H9 (cell line): Measurements from ENCODE around the gene CHPF. TPM values are rescaled to one million over a fixed set of nuclear protein-coding genes. Genes with fewer than 3 reads are reported as not detected.

Experiments
- DNase-seq: peaks from one replicate; pipeline ENCODE4 v3.0.0-alpha.2; 2017
- H2AFZ ChIP-seq: one replicate; pipeline ENCODE4 v1.6.1; 2013; ENCODE audit warnings: mild to moderate bottlenecking, low read length, control low read depth, moderate library complexity
- H2AK5ac ChIP-seq: 2 replicates; pipeline ENCODE4 v1.6.1; 2013; ENCODE audit warnings: low read length, control low read depth, mixed read lengths; ENCODE audit not compliant: insufficient read length
- H2BK120ac ChIP-seq: one replicate; pipeline ENCODE4 v1.6.1; 2013; ENCODE audit warnings: low read depth, mild to moderate bottlenecking, low read length, control low read depth, inconsistent platforms; ENCODE audit not compliant: poor library complexity, severe bottlenecking
- H2BK12ac ChIP-seq: 2 replicates; pipeline ENCODE4 v1.6.1; 2013; ENCODE audit warnings: low read length, control low read depth, mixed read lengths, low read depth; ENCODE audit not compliant: insufficient read length
- H2BK15ac ChIP-seq: 2 replicates; pipeline ENCODE4 v1.6.1; 2013; ENCODE audit warnings: low read depth, low read length, control low read depth
- H2BK20ac ChIP-seq: one replicate; pipeline ENCODE4 v1.6.1; 2013; ENCODE audit warnings: low read depth, mild to moderate bottlenecking, low read length, control low read depth, inconsistent platforms; ENCODE audit not compliant: poor library complexity, severe bottlenecking
- H2BK5ac ChIP-seq: 2 replicates; pipeline ENCODE4 v1.6.1; 2013; ENCODE audit warnings: low read length, control low read depth, mixed read lengths; ENCODE audit not compliant: insufficient read length
- H3K14ac ChIP-seq: 2 replicates; pipeline ENCODE4 v1.6.1; 2013; ENCODE audit warnings: low read length, control low read depth; ENCODE audit not compliant: insufficient read depth
- H3K18ac ChIP-seq: 2 replicates; pipeline ENCODE4 v1.6.1; 2013; ENCODE audit warnings: low read depth, mild to moderate bottlenecking, mixed read lengths, low read length, control low read depth; ENCODE audit not compliant: insufficient read length
- H3K23ac ChIP-seq: 2 replicates; pipeline ENCODE4 v1.6.1; 2013; ENCODE audit warnings: low read length, control low read depth, mixed read lengths, low read depth; ENCODE audit not compliant: insufficient read length
- H3K23me2 ChIP-seq: 2 replicates; pipeline ENCODE4 v1.6.1; 2013; ENCODE audit warnings: low read depth, mild to moderate bottlenecking, mixed read lengths, low read length, control low read depth; ENCODE audit not compliant: insufficient read length, poor library complexity, severe bottlenecking
- H3K27ac ChIP-seq: 2 replicates; pipeline ENCODE4 v1.5.1; 2013; ENCODE audit warnings: low read length, control low read depth, mixed read lengths, low read depth; ENCODE audit not compliant: insufficient read length
- H3K27me3 ChIP-seq: 2 replicates; pipeline ENCODE4 v1.6.1; 2013; ENCODE audit warnings: low read length, control low read depth, inconsistent platforms; ENCODE audit not compliant: insufficient read depth
- H3K4ac ChIP-seq: 2 replicates; pipeline ENCODE4 v1.6.1; 2013; ENCODE audit warnings: low read depth, mild to moderate bottlenecking, control low read depth, inconsistent platforms, low read length, moderate library complexity
- H3K4me1 ChIP-seq: 2 replicates; pipeline ENCODE4 v1.6.1; 2013; ENCODE audit warnings: low read length, control low read depth, inconsistent platforms; ENCODE audit not compliant: insufficient read depth
- H3K4me2 ChIP-seq: 2 replicates; pipeline ENCODE4 v1.6.1; 2013; ENCODE audit warnings: low read length, control low read depth, mixed read lengths; ENCODE audit not compliant: insufficient read length, insufficient read depth
- H3K56ac ChIP-seq: 2 replicates; pipeline ENCODE4 v1.6.1; 2013; ENCODE audit warnings: low read depth, mild to moderate bottlenecking, mixed read lengths, low read length, control low read depth; ENCODE audit not compliant: insufficient read length
- H3K79me1 ChIP-seq: 2 replicates; pipeline ENCODE4 v1.6.1; 2013; ENCODE audit warnings: low read depth, mild to moderate bottlenecking, moderate library complexity, low read length, control low read depth, inconsistent platforms; ENCODE audit not compliant: insufficient read depth, poor library complexity, severe bottlenecking
- H3K79me2 ChIP-seq: 2 replicates; pipeline ENCODE4 v1.6.1; 2013; ENCODE audit warnings: low read length, control low read depth, inconsistent platforms; ENCODE audit not compliant: insufficient read depth
- H3K9ac ChIP-seq: 2 replicates; pipeline ENCODE4 v1.6.1; 2013; ENCODE audit warnings: low read length, control low read depth, mixed read lengths; ENCODE audit not compliant: insufficient read length; ENCODE audit errors: extremely low read depth
- H3K9me3 ChIP-seq: one replicate; pipeline ENCODE4 v1.6.1; 2013; ENCODE audit warnings: low read depth, low read length, inconsistent platforms; ENCODE audit not compliant: control insufficient read depth
- H3T11ph ChIP-seq: one replicate; pipeline ENCODE4 v1.6.1; 2013; ENCODE audit warnings: mild to moderate bottlenecking, low read length, control low read depth, inconsistent platforms
- H4K20me1 ChIP-seq: one replicate; pipeline ENCODE4 v1.6.1; 2013; ENCODE audit not compliant: control insufficient read depth, insufficient read length, insufficient read depth
- H4K5ac ChIP-seq: 2 replicates; pipeline ENCODE4 v1.6.1; 2013; ENCODE audit warnings: low read depth, mild to moderate bottlenecking, mixed read lengths, low read length, control low read depth; ENCODE audit not compliant: insufficient read length
- H4K8ac ChIP-seq: replicated peaks from 2 replicates; pipeline ENCODE4 v1.6.1; 2013; ENCODE audit warnings: low read length, control low read depth, mixed read lengths, low read depth; ENCODE audit not compliant: insufficient read length
- H4K91ac ChIP-seq: 2 replicates; pipeline ENCODE4 v1.6.1; 2013; ENCODE audit warnings: low read depth, mild to moderate bottlenecking, moderate library complexity, mixed read lengths, low read length, control low read depth; ENCODE audit not compliant: insufficient read length
- H3K27ac Mint-ChIP-seq, 3 experiments: 2 replicates in 2 of 3; 3 replicates in 1 of 3; pipeline ENCODE4 v1.8.0; 2020 to 2021; ENCODE audit warnings: mixed read lengths in 3 of 3, mild to moderate bottlenecking in 1 of 3, moderate library complexity in 1 of 3
- H3K27me3 Mint-ChIP-seq: 2 replicates; pipeline ENCODE4 v1.8.0; 2021; ENCODE audit warnings: low read depth, mild to moderate bottlenecking, moderate library complexity, mixed read lengths
- H3K36me3 Mint-ChIP-seq, 3 experiments: 2 replicates in 2 of 3; 3 replicates in 1 of 3; pipeline ENCODE4 v1.8.0; 2020 to 2021; ENCODE audit warnings: low read depth in 3 of 3, mixed read lengths in 3 of 3; ENCODE audit not compliant: insufficient read depth in 1 of 3
- H3K4me1 Mint-ChIP-seq, 2 experiments: 2 replicates each; pipeline ENCODE4 v1.8.0; 2020; ENCODE audit warnings: mixed read lengths in 2 of 2
- H3K4me3 Mint-ChIP-seq, 2 experiments: 2 replicates in 1 of 2; 3 replicates in 1 of 2; pipeline ENCODE4 v1.8.0; 2020 to 2021; ENCODE audit warnings: mild to moderate bottlenecking in 2 of 2, mixed read lengths in 2 of 2, moderate library complexity in 1 of 2
- H3K9me3 Mint-ChIP-seq, 2 experiments: 2 replicates in 1 of 2; 3 replicates in 1 of 2; pipeline ENCODE4 v1.8.0; 2020; ENCODE audit warnings: mild to moderate bottlenecking in 2 of 2, mixed read lengths in 2 of 2, moderate library complexity in 1 of 2
- WGBS: extraction: QIAGEN DNeasy Blood & Tissue Kit; methylation state at CpG from one replicate; pipeline ENCODE4 v1.1.7; 2013; ENCODE audit warnings: missing lambda C conversion rate, low lambda C conversion rate, mixed read lengths; ENCODE audit not compliant: insufficient read length; ENCODE audit errors: extremely low coverage; 5-methylcytosine and 5-hydroxymethylcytosine counted together
- total RNA-seq: library from RNA; stranded (reverse); gene quantifications from 2 replicates; pipeline ENCODE4 v1.2.1, GENCODE V29; 2021
- TF ChIP-seq, protein P1 (sequence below): fragments of 200-600 bp; sonication (generic); conservative IDR thresholded peaks from 3 replicates; pipeline ENCODE4 v1.8.0; 2021; ENCODE audit warnings: antibody characterized with exemption, mild to moderate bottlenecking

The CHPF gene
- total RNA-seq, 1 experiment from 2014 or later = 46.5 TPM

DNA sequence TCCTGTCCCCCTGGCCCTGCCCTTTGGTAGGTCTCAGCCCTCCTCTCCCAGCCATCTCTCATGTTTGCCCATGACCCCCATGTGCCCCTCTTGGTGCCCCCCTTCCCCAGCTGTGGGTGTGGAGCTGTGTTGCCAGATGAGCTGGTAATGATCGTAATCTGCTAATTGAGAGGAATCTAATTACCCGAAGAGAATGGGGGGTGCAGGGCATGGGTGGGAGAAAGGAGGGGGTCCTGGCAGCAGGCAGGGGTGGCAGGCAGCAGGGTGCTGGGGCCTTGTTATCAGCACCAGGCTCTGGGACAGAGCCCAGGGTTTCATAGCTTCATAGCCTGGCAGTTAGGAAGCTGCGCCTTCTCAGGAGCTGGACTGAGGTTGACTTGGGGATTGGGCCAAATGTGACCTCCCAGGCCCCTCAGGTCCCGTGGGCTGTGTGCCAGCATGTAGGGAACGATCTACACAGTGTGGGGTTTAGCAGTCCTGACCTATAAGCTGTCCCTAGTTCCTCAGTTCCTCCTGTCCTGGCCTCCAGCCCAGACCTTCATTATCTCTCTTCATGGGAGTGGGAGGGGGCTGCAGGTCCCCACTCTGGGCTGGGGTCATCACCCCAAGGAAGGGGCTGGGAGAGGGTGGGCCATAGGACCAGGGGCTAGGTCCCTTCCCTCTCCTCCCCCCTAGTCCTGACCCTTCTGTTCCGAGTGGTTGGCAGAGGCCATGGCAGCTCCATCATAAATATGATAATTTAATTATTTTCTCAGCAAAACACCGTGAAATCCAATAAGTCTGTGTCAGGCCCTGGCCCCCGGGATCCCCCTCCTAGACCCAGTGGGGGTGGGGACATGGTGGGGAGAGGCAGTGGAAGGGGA, 35.8 kb downstream of the CHPF start:
- no peak overlapping the region for H4K8ac ChIP-seq
- H3T11ph ChIP-seq = no peak overlapping the region
- H2BK12ac ChIP-seq = no peak overlapping the region
- no peaks in the 10 kb centered on the region for H3K79me2 ChIP-seq
- no peak overlapping the region for H3K23ac ChIP-seq
- Mint-ChIP-seq H3K4me1 (peaks cover 50 to 63% of the 10 kb centered on the region in 2 experiments), H3K36me3 (peaks cover 14 to 19% (median 17%) of the 10 kb centered on the region in 3 experiments; a peak in 6 of 7 replicates), H3K27ac (peak overlapping the region in 2 of 3 experiments; percentile 82 to 97; a peak in 6 of 7 replicates), H3K9me3 (no peaks in the 10 kb centered on the region; a peak in 2 of 5 replicates), H3K27me3 (peaks cover 31% of the 10 kb centered on the region), H3K4me3 (peak overlapping the region in 1 of 2 experiments; percentile 42; a peak in 1 of 5 replicates)
- no peak overlapping the region for H3K27ac ChIP-seq
- H3K23me2 ChIP-seq = peaks cover 4% of the 10 kb centered on the region
- H2BK5ac ChIP-seq = no peak overlapping the region
- H2AFZ ChIP-seq = no peak overlapping the region
- H3K9me3 ChIP-seq = no peaks in the 10 kb centered on the region
- H3K79me1 ChIP-seq = no peaks in the 10 kb centered on the region
- H3K4me1 ChIP-seq = peaks cover 13% of the 10 kb centered on the region; the same call in 1 of the 2 replicates
- H2BK120ac ChIP-seq = no peak overlapping the region
- H2AK5ac ChIP-seq = no peak overlapping the region
- H4K5ac ChIP-seq = no peak overlapping the region
- peak overlapping the region; percentile 2; the same call in 1 of the 2 replicates for H3K14ac ChIP-seq
- H3K4me2 ChIP-seq = no peak overlapping the region
- H4K20me1 ChIP-seq = no peaks in the 10 kb centered on the region
- H3K27me3 ChIP-seq = no peaks in the 10 kb centered on the region; the same call in 1 of the 2 replicates
- WGBS = no CpG with 5 or more reads among the region's 8 CpGs
- no peak overlapping the region for H2BK15ac ChIP-seq
- no peak overlapping the region for H4K91ac ChIP-seq
- DNase-seq = no peak
- no peak overlapping the region for H3K4ac ChIP-seq
- H3K18ac ChIP-seq = no peak overlapping the region
- TF ChIP-seq, protein P1, sequence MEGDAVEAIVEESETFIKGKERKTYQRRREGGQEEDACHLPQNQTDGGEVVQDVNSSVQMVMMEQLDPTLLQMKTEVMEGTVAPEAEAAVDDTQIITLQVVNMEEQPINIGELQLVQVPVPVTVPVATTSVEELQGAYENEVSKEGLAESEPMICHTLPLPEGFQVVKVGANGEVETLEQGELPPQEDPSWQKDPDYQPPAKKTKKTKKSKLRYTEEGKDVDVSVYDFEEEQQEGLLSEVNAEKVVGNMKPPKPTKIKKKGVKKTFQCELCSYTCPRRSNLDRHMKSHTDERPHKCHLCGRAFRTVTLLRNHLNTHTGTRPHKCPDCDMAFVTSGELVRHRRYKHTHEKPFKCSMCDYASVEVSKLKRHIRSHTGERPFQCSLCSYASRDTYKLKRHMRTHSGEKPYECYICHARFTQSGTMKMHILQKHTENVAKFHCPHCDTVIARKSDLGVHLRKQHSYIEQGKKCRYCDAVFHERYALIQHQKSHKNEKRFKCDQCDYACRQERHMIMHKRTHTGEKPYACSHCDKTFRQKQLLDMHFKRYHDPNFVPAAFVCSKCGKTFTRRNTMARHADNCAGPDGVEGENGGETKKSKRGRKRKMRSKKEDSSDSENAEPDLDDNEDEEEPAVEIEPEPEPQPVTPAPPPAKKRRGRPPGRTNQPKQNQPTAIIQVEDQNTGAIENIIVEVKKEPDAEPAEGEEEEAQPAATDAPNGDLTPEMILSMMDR = no peak
- H2BK20ac ChIP-seq = no peak overlapping the region
- H3K56ac ChIP-seq = no peak overlapping the region
- H3K9ac ChIP-seq = no peak overlapping the region
